ENCODE measurements around the gene MADCAM1. TPM values are rescaled to one million over a fixed set of nuclear protein-coding genes. Genes with fewer than 3 reads are reported as not detected.

Gene MADCAM1
- total and polyA plus RNA-seq, 10 of the 15 experiments (the other 5 are each of a cell fraction or from before 2014, with no cell fraction given), result 0.06 to 0.32 (median 0.31) TPM; not detected in 5

DNA sequence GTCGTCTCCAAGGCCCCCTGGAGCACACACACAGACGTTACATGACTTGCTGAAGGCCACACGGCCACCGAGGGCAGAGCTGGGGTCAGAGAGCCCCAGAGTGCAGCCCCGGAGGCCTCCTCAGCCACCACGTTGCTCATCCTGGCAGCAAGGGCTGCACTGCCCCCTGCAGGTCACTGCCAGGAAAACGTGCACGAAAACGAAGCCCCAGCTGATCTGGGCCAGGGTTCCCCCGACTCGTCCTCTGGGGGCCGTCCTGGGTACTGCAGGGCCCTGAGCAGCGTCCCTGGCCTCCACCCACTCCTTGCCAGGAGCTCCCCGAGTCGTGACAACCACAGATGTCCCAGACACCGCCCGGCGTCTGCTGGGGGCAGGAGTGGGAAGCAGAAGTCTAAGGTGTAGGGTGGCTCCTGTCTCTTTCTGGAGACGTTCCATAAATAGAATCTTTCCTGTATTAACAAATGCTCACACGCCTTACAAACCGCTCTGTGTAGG is 14.4 kb downstream of the MADCAM1 start (continued):
- TF ChIP-seq, protein P1, sequence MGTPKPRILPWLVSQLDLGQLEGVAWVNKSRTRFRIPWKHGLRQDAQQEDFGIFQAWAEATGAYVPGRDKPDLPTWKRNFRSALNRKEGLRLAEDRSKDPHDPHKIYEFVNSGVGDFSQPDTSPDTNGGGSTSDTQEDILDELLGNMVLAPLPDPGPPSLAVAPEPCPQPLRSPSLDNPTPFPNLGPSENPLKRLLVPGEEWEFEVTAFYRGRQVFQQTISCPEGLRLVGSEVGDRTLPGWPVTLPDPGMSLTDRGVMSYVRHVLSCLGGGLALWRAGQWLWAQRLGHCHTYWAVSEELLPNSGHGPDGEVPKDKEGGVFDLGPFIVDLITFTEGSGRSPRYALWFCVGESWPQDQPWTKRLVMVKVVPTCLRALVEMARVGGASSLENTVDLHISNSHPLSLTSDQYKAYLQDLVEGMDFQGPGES (IDR thresholded peaks at IDR 0.05), result no peak
- TF ChIP-seq MXI1 (IDR thresholded peaks at IDR 0.05; ENCODE audit: low read depth, low read length) (peak; percentile 70), ZNF384 (IDR thresholded peaks at IDR 0.05; ENCODE audit: borderline replicate concordance, low read depth, low read length) (no peak), RAD51 (IDR thresholded peaks at IDR 0.05) (no peak), KLF5 (IDR thresholded peaks at IDR 0.05; ENCODE audit: partially characterized antibody) (peak; percentile 58), SMAD5 (IDR thresholded peaks at IDR 0.05; ENCODE audit: low read depth) (no peak), SREBF2 (IDR thresholded peaks at IDR 0.05; ENCODE audit: low read length) (no peak), NR2C2 (IDR thresholded peaks at IDR 0.05; ENCODE audit: borderline replicate concordance, control insufficient read depth, insufficient read length, low read depth) (no peak), CHD2 (IDR thresholded peaks at IDR 0.05; ENCODE audit: borderline replicate concordance, low read depth, low read length) (peak; percentile 59; the same call in 1 of the 2 replicates), CREM (IDR thresholded peaks at IDR 0.05; ENCODE audit: low read depth) (peak; percentile 66), ZNF217 (IDR thresholded peaks at IDR 0.05) (no peak), TARDBP (IDR thresholded peaks at IDR 0.05; ENCODE audit: borderline replicate concordance) (no peak), TBL1XR1 (IDR thresholded peaks at IDR 0.05; ENCODE audit: low read depth, low read length) (no peak), TCF3 (IDR thresholded peaks at IDR 0.05; ENCODE audit: borderline replicate concordance, insufficient read depth, low read depth, low read length) (0 out of 2 replicates have a peak, but pooled peaks have one; percentile 70), MYC (IDR thresholded peaks at IDR 0.05; ENCODE audit: insufficient read depth, insufficient read length, insufficient replicate concordance, low read length, severe bottlenecking) (peak; percentile 37), PAX8 (IDR thresholded peaks at IDR 0.05) (no peak), TCF7 (IDR thresholded peaks at IDR 0.05; ENCODE audit: borderline replicate concordance) (no peak), IKZF1 (conservative IDR thresholded peaks at IDR 0.05) (peak; percentile 49; the same call in 1 of the 2 replicates), DPF2 (IDR thresholded peaks at IDR 0.05) (0 out of 2 replicates have a peak, but pooled peaks have one; percentile 7), NR2F1 (conservative IDR thresholded peaks at IDR 0.05) (peak; percentile 57), YBX1 (IDR thresholded peaks at IDR 0.05) (no peak)
- TF ChIP-seq, protein P2, sequence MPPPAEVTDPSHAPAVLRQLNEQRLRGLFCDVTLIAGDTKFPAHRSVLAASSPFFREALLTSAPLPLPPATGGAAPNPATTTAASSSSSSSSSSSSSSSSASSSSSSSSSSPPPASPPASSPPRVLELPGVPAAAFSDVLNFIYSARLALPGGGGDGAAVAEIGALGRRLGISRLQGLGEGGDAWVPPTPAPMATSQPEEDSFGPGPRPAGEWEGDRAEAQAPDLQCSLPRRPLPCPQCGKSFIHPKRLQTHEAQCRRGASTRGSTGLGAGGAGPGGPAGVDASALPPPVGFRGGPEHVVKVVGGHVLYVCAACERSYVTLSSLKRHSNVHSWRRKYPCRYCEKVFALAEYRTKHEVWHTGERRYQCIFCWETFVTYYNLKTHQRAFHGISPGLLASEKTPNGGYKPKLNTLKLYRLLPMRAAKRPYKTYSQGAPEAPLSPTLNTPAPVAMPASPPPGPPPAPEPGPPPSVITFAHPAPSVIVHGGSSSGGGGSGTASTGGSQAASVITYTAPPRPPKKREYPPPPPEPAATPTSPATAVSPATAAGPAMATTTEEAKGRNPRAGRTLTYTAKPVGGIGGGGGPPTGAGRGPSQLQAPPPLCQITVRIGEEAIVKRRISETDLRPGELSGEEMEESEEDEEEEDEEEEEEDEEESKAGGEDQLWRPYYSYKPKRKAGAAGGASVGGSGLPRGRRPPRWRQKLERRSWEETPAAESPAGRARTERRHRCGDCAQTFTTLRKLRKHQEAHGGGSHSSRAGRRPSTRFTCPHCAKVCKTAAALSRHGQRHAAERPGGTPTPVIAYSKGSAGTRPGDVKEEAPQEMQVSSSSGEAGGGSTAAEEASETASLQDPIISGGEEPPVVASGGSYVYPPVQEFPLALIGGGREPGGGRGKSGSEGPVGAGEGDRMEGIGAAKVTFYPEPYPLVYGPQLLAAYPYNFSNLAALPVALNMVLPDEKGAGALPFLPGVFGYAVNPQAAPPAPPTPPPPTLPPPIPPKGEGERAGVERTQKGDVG (CRISPR knock-in tag; IDR thresholded peaks at IDR 0.05), result no peak
- TF ChIP-seq, protein P3, sequence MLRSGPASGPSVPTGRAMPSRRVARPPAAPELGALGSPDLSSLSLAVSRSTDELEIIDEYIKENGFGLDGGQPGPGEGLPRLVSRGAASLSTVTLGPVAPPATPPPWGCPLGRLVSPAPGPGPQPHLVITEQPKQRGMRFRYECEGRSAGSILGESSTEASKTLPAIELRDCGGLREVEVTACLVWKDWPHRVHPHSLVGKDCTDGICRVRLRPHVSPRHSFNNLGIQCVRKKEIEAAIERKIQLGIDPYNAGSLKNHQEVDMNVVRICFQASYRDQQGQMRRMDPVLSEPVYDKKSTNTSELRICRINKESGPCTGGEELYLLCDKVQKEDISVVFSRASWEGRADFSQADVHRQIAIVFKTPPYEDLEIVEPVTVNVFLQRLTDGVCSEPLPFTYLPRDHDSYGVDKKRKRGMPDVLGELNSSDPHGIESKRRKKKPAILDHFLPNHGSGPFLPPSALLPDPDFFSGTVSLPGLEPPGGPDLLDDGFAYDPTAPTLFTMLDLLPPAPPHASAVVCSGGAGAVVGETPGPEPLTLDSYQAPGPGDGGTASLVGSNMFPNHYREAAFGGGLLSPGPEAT (IDR thresholded peaks at IDR 0.05; ENCODE audit: low read depth), result no peak
- TF ChIP-seq, protein P4, sequence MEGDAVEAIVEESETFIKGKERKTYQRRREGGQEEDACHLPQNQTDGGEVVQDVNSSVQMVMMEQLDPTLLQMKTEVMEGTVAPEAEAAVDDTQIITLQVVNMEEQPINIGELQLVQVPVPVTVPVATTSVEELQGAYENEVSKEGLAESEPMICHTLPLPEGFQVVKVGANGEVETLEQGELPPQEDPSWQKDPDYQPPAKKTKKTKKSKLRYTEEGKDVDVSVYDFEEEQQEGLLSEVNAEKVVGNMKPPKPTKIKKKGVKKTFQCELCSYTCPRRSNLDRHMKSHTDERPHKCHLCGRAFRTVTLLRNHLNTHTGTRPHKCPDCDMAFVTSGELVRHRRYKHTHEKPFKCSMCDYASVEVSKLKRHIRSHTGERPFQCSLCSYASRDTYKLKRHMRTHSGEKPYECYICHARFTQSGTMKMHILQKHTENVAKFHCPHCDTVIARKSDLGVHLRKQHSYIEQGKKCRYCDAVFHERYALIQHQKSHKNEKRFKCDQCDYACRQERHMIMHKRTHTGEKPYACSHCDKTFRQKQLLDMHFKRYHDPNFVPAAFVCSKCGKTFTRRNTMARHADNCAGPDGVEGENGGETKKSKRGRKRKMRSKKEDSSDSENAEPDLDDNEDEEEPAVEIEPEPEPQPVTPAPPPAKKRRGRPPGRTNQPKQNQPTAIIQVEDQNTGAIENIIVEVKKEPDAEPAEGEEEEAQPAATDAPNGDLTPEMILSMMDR (IDR thresholded peaks at IDR 0.05 in 2 of 3, conservative IDR thresholded peaks at IDR 0.05 in 1 of 3; ENCODE audit: control insufficient read depth in 2 of 3, extremely low read depth in 1 of 3, insufficient read depth in 1 of 3, low read depth in 3 of 3, low read length in 3 of 3), result peak; percentile 98 to 100 (median 100)
